ENCODE data around the gene AP3S2.

- TF ChIP-seq, protein P1, sequence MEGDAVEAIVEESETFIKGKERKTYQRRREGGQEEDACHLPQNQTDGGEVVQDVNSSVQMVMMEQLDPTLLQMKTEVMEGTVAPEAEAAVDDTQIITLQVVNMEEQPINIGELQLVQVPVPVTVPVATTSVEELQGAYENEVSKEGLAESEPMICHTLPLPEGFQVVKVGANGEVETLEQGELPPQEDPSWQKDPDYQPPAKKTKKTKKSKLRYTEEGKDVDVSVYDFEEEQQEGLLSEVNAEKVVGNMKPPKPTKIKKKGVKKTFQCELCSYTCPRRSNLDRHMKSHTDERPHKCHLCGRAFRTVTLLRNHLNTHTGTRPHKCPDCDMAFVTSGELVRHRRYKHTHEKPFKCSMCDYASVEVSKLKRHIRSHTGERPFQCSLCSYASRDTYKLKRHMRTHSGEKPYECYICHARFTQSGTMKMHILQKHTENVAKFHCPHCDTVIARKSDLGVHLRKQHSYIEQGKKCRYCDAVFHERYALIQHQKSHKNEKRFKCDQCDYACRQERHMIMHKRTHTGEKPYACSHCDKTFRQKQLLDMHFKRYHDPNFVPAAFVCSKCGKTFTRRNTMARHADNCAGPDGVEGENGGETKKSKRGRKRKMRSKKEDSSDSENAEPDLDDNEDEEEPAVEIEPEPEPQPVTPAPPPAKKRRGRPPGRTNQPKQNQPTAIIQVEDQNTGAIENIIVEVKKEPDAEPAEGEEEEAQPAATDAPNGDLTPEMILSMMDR (optimal IDR thresholded peaks at IDR 0.05 in 1 of 3, IDR thresholded peaks at IDR 0.05 in 1 of 3, conservative IDR thresholded peaks at IDR 0.05 in 1 of 3; ENCODE audit: extremely low read depth in 1 of 3, insufficient read depth in 2 of 3, low read length in 3 of 3) = no peak
- no peak for TF ChIP-seq EZH2 (IDR thresholded peaks at IDR 0.05; ENCODE audit: low read length)
Measured at GRCh38 chr15:89802231-89802928, 91.4 kb downstream of the AP3S2 start.
